Stimulated activated CD4-positive, alpha-beta T cell treated with anti-CD3 and anti-CD28 coated beads, Interleukin-15, amount 100 ng/mL, for 24 hours (primary cell): ENCODE data around the gene PFN4.
A peak's percentile ranks its signal among the peaks of the same experiment; 100 is the strongest.

Experiments used
- DNase-seq: peaks from one replicate; pipeline ENCODE4 v3.0.0-alpha.2; 2020

The PFN4 gene

DNA sequence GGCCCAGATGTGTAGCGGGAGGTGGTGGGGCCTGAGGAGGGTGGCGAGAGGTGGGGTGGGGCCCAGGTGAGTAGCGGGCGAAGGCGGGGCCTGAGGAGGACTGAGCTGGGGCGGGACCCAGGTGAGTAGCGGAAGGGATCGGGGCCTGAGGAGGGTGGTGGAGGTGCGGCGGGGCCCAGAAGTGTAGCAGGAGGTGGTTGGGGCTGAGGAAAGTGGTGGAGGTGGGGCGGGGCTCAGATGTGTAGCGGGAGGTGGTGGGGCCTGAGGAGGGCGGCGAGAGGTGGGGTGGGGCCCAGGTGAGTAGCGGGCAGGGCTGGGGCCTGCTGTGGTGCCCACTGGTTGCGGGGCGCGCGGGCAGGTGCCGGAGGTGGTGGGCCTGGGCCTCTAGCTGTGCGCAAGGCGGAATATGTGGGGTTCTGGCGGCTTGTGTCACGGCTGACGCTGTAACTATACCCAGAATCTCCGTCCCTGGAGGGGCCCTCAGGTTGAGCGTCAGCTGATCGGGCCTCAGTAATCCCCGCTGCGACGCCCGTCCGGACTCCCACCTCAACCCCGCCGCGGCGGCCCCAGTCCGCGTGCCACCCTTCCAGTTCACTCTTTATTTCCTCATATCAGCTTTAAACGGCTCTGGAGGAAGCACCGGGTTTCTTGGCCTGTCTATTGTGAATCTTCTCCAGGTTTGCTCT lies 46.1 kb downstream of the PFN4 start:
- no peak for DNase-seq

DNA sequence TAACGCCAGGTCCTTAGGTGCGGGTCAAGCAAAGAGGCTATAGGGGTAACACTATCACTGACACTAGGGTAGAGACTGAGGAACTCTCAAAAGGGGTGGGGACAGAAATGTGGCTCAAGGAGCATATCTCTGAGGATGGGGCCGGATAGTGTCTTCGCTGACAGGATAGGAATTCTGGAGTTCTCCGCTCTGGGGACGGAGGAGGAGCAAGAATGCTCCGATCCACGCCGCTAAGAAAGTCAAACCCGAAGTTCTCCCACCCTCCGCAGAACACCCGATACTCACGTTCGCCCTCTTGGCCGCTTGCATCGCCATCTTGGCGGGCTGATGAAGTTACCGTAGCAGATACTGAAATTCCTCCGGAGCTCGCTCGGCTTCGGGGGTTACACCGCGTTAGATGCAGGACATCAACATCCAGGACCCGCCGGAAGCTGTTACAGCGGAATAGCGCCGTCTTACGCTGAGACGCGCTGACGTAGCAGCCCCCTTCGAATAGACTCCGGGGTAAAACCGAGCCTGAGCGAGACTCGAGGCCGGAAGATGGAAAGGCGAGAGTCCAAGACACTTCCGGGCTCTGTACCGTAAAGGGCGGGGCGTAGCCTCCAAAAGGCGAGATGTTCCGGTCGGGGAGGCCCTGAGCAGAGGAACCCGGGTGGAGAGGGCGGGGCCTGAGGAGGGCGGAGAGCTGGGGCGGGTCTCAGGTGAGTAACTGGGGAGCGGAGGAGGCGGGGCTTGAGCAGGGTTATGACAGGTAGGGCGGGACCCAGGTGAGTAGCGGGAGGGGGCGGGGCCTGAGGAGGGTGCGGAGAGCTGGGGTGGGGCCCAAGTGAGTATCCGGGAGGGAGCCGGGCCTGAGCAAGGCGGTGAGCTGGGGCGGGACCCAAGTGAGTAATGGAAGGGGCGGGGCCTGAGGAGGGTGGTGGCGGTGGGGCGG lies 47.0 kb downstream of the PFN4 start, which contains the start of gene SF3B6:
TSS of gene SF3B6 (minus strand) at position 412 of the 934 bp plus-strand sequence. CDS start at position 315, 97 bp downstream.
- peak; percentile 100 for DNase-seq

DNA sequence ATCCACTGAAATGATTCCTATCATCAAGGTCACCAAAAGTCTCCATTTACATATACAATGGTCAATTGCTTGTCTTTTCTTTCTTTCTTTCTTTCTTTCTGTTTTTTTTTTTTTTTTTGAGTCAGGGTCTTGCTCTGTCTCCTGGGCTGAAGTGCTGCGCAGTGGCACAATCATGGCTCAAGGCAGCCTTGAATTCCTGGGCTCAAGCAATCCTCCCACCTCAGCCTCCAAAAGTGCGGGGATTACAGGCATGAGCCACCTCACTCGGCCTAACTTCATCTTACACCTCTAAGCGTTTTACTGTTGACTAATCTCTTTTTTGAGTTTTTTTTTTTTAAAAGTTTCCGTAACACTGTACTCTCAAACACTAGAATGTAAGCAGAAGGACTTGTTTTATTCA lies 47.9 kb downstream of the PFN4 start:
- no peak for DNase-seq

DNA sequence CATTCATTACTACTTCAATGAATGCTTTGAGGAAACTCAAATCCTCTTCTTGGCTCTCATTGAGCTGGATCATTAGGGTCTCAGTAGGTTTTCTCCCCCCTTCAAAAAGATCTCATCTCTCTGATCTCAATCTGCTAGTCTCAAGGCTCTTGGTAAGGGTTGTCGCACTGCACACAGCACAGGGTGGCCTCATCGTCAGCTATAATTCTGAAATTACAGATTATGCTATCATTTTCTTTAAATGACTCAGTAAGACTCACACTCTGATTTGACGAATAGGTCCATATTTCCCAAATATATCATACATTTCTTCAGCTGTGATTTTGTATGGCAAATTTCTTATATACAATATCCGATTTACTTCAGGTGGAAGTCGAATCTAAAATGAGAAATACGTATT lies 49.3 kb downstream of the PFN4 start:
- DNase-seq, result no peak

DNA sequence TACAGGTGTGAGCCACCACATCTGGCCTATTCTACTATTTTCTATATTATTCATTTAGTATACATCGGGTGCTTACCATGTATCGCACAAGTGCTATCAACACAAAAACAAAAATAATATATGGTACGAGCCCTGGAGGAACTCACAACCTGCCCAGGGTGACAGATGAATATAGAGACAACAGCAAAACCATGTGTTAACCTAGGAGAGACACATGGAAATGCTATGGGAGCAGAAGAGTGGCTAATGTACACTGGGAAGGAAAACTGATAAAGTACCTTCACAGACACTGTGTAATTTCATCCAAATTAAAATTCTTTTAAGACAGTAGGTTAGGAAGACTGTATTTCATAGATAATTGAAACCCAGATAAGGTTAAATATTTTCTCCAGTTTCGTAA lies 50.9 kb downstream of the PFN4 start:
- DNase-seq, result no peak

DNA sequence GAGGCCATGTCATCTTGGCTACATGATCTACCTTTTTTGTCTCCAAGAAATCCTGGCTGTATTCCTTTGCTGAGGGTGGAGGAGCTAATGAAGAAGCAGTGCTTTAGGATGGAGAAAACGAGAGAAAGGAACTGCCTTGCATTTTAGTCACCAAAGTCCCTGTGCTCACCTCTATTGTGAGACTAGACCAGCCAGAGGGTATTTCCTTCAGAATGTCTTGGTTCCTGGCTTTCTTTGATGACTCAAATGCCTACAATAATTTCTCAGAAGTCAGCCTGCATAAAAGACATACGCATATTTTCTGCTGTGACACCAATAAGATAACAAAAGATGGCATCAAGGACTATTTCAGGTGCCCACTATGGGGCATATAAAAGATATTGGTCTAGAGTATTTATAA lies 57.8 kb downstream of the PFN4 start:
- no peak for DNase-seq
